Gastroesophageal sphincter (tissue), 3 donors: ENCODE results near the gene GPATCH2.

ENCODE experiments used
- EP300 ChIP-seq: sonication (generic); formaldehyde crosslinking; IDR thresholded peaks from one replicate; pipeline ENCODE4 v1.6.1; 2017; ENCODE audit warnings: antibody characterized with exemption, mild to moderate bottlenecking
- POLR2A ChIP-seq, 2 donors: fragments of 450-650 bp; IDR thresholded peaks; one replicate each; pipeline ENCODE4 v1.6.1; 2017; ENCODE audit warnings: antibody characterized with exemption in 2 of 2, mild to moderate bottlenecking in 2 of 2, moderate library complexity in 1 of 2
- POLR2AphosphoS5 ChIP-seq: sonication (generic); formaldehyde crosslinking; IDR thresholded peaks from one replicate; pipeline ENCODE4 v1.6.1; 2017; ENCODE audit warnings: antibody characterized with exemption
- TF ChIP-seq, protein P1 (sequence below), 4 experiments: fragments of 200-600 bp in 2 of 4; fragments of 450-650 bp in 2 of 4; sonication (generic) in 1 of 4; IDR thresholded peaks; one replicate each; pipeline ENCODE4 v1.5.1; 2017 to 2019; ENCODE audit warnings: antibody characterized with exemption in 4 of 4, mild to moderate bottlenecking in 2 of 4, moderate library complexity in 2 of 4

DNA sequence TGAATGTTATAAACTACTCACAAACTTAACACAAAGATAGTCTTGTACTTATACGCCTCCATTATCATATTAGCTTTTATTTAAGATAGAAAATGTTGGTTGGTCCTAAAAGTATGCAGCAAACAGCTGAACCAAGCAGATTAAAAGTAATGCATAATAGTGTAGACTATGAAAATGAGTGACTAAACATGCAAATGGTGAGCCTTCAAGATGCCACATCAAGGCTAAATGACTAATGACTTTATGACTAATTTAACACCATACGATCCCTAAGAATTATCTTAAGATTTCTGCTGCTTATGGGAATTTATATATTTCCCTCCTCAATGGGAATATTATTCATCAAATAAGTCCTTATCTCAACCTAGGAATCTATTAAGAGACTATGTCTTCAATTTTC lies 4.6 kb downstream of the GPATCH2 start:
- TF ChIP-seq POLR2A (IDR thresholded peaks at IDR 0.05) (no peak), EP300 (no peak), POLR2AphosphoS5 (no peak)
- TF ChIP-seq, protein P1, sequence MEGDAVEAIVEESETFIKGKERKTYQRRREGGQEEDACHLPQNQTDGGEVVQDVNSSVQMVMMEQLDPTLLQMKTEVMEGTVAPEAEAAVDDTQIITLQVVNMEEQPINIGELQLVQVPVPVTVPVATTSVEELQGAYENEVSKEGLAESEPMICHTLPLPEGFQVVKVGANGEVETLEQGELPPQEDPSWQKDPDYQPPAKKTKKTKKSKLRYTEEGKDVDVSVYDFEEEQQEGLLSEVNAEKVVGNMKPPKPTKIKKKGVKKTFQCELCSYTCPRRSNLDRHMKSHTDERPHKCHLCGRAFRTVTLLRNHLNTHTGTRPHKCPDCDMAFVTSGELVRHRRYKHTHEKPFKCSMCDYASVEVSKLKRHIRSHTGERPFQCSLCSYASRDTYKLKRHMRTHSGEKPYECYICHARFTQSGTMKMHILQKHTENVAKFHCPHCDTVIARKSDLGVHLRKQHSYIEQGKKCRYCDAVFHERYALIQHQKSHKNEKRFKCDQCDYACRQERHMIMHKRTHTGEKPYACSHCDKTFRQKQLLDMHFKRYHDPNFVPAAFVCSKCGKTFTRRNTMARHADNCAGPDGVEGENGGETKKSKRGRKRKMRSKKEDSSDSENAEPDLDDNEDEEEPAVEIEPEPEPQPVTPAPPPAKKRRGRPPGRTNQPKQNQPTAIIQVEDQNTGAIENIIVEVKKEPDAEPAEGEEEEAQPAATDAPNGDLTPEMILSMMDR (IDR thresholded peaks at IDR 0.05) = no peak
